Measurements from ENCODE around the gene ATE1. TPM values are rescaled to one million over a fixed set of nuclear protein-coding genes. Genes with fewer than 3 reads are reported as not detected.
"Not testable (repeated sequence)": the region's sequence is repeated elsewhere in the genome, so short reads cannot be mapped to it uniquely, and the experiment has no call there.

The ATE1 gene
- polyA plus RNA-seq, 2 donors = 3.7 to 6.8 TPM

DNA sequence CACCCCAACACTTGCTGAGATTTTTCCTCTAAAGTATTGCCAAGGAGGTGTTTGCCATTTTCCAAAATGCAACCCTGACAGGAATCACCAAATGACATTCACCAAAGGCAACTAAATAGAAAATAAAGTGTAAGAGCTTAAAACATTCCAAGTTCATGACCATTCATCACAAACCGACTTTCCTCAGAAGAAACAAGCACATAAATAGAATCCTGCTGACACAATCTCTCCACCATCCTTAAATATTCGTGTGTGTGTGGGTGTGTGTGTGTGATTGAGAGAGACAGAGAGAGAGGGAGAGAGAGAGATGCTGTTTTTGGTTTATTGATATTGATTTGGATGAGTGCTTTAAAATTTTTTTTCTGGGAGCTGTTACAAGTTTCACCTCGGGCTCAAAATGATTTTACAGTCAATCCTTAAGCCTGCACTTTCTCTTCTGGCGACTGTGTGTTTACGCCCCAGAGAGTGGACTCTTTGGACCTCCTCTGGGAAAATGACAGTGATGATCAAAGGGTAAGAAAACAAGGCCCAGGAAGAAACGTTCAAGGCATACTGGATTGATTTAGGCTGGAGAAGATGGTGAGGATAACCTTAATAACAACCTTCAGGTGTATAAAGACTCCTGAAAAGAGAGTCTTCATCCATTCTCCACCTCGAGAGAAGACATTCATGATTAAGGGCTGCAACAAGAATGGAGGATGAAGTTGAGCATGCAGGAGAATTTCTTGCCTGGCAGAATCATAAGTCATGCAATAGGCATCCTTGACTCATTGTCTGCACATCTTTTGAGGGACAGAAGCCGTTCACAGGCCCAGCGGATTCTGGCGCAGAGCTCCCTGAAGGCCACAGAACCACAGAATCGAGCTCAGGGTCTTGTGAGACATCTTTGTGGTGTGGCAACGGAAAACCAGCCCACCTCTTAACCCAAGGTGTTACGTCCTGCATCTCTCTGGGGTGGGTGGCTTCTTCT is 225.2 kb downstream of the ATE1 start:
- H3K9me3 ChIP-seq (ENCODE audit: control insufficient read depth in 2 of 2, insufficient read depth in 1 of 2, low read depth in 1 of 2, low read length in 1 of 2) = no peaks in the 10 kb centered on the region
- 58 to 60% methylated on average over 13 of the region's 13 CpGs for WGBS, 2 donors
- H3K36me3 ChIP-seq (ENCODE audit: control insufficient read depth in 2 of 2, insufficient read depth in 2 of 2, low read length in 1 of 2) = no peaks in the 10 kb centered on the region
- H3K4me1 ChIP-seq (ENCODE audit: control insufficient read depth in 2 of 2, insufficient read depth in 2 of 2, low read length in 1 of 2) = no peaks in the 10 kb centered on the region
- H3K4me3 ChIP-seq (ENCODE audit: low read depth in 1 of 2, low read length in 2 of 2) = no peak overlapping the region
- no peak overlapping the region for H3K27ac ChIP-seq (ENCODE audit: low read depth in 2 of 2, low read length in 1 of 2)
- H3K27me3 ChIP-seq (ENCODE audit: control insufficient read depth in 1 of 2, insufficient read depth in 2 of 2, low read length in 2 of 2) = no peaks in the 10 kb centered on the region

DNA sequence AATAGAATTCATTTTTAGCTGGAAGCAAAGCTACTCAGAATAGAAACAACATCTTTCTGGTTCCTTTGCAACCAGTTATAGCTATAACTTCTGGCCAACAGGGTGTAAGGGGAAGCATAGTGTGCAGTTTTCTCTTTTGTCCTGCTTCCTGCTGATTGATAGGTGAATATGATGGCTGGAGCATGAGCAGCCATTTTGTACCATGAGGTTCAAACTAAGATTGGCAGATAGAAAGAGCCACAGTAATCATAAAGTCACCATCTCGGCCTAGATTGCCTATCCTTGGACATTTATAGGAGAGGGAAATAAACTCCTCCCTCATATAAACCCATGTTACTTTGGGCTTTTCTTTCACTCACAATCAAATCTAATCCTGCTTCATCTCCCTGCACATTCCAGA is 227.4 kb downstream of the ATE1 start:
- H3K27ac ChIP-seq (ENCODE audit: low read depth in 2 of 2, low read length in 1 of 2) = no peak overlapping the region
- no peaks in the 10 kb centered on the region for H3K4me1 ChIP-seq (ENCODE audit: control insufficient read depth in 2 of 2, insufficient read depth in 2 of 2, low read length in 1 of 2)
- no peaks in the 10 kb centered on the region for H3K9me3 ChIP-seq (ENCODE audit: control insufficient read depth in 2 of 2, insufficient read depth in 1 of 2, low read depth in 1 of 2, low read length in 1 of 2)
- 91 to 92% methylated on average over 1 of the region's 1 CpG for WGBS, 2 donors
- no peak overlapping the region for H3K4me3 ChIP-seq (ENCODE audit: low read depth in 1 of 2, low read length in 2 of 2)
- H3K27me3 ChIP-seq (ENCODE audit: control insufficient read depth in 1 of 2, insufficient read depth in 2 of 2, low read length in 2 of 2) = no peaks in the 10 kb centered on the region
- no peaks in the 10 kb centered on the region for H3K36me3 ChIP-seq (ENCODE audit: control insufficient read depth in 2 of 2, insufficient read depth in 2 of 2, low read length in 1 of 2)

DNA sequence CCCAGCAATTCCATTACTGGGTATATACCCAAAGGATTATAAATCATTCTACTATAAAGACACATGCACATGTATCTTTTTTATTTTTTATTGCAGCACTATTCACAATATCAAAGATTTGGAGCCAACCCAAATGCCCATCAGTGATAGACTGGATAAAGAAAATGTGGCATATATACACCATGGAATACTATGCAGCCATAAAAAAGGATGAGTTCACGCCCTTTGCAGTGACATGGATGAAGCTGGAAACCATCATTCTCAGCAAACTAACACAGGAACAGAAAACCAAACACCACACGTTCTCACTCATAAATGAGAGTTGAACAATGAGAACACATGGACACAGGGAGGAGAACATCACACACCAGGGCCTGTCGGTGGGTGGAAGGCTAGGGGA is 228.1 kb downstream of the ATE1 start:
- not testable (repeated sequence) for H3K9me3 ChIP-seq (ENCODE audit: control insufficient read depth in 2 of 2, insufficient read depth in 1 of 2, low read depth in 1 of 2, low read length in 1 of 2); H3K36me3 ChIP-seq (ENCODE audit: control insufficient read depth in 2 of 2, insufficient read depth in 2 of 2, low read length in 1 of 2); H3K27ac ChIP-seq (ENCODE audit: low read depth in 2 of 2, low read length in 1 of 2); H3K4me1 ChIP-seq (ENCODE audit: control insufficient read depth in 2 of 2, insufficient read depth in 2 of 2, low read length in 1 of 2); H3K27me3 ChIP-seq (ENCODE audit: control insufficient read depth in 1 of 2, insufficient read depth in 2 of 2, low read length in 2 of 2); H3K4me3 ChIP-seq (ENCODE audit: low read depth in 1 of 2, low read length in 2 of 2)
- WGBS, 2 donors = 82 to 94% methylated on average over 3 of the region's 3 CpGs

DNA sequence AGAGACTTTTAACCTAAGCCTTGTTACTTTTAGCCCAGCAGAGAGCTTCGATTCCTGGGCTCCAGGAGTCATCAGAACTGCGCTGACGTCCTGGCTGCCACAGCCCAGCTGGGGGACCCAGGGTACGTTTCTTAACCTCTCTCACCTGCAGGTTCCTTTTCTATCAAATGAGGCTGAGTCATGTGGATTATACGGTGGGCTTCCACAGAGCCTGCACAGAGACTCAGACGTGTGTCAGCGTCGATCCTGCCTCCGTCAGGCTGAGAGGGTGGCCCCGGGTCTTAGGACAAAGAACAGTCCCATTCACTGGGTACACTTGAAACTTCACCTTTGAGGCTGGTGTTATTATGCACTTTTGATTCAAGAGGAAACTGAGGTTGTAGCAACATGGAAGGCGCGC is 228.9 kb downstream of the ATE1 start:
- no peak overlapping the region for H3K4me3 ChIP-seq (ENCODE audit: low read depth in 1 of 2, low read length in 2 of 2)
- H3K36me3 ChIP-seq (ENCODE audit: control insufficient read depth in 2 of 2, insufficient read depth in 2 of 2, low read length in 1 of 2) = no peaks in the 10 kb centered on the region
- no peak overlapping the region for H3K27ac ChIP-seq (ENCODE audit: low read depth in 2 of 2, low read length in 1 of 2)
- 92 to 94% methylated on average over 12 of the region's 12 CpGs for WGBS, 2 donors
- no peaks in the 10 kb centered on the region for H3K27me3 ChIP-seq (ENCODE audit: control insufficient read depth in 1 of 2, insufficient read depth in 2 of 2, low read length in 2 of 2)
- no peaks in the 10 kb centered on the region for H3K9me3 ChIP-seq (ENCODE audit: control insufficient read depth in 2 of 2, insufficient read depth in 1 of 2, low read depth in 1 of 2, low read length in 1 of 2)
- no peaks in the 10 kb centered on the region for H3K4me1 ChIP-seq (ENCODE audit: control insufficient read depth in 2 of 2, insufficient read depth in 2 of 2, low read length in 1 of 2)

DNA sequence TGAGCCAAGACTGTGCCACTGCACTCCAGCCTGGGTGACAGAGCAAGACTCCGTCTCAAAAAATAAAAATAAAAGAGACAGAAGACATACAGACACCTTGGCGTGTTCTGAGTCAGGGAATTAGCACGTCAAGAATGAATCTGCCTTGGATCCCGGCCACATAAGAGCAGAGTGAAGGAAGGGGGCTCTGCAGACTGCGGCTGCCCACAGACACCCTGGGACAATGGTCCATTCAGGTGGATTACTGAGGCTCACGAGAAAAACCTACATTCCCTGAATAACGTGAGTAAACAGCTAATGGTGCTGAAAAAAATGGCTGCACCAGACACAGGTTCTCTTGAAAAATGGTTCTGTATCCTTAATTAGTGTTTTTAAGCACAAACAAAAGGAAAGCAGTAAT is 229.5 kb downstream of the ATE1 start:
- Histone ChIP-seq H3K36me3 (ENCODE audit: control insufficient read depth in 2 of 2, insufficient read depth in 2 of 2, low read length in 1 of 2) (no peaks in the 10 kb centered on the region), H3K9me3 (ENCODE audit: control insufficient read depth in 2 of 2, insufficient read depth in 1 of 2, low read depth in 1 of 2, low read length in 1 of 2) (no peaks in the 10 kb centered on the region), H3K27ac (ENCODE audit: low read depth in 2 of 2, low read length in 1 of 2) (no peak overlapping the region), H3K4me1 (ENCODE audit: control insufficient read depth in 2 of 2, insufficient read depth in 2 of 2, low read length in 1 of 2) (no peaks in the 10 kb centered on the region), H3K27me3 (ENCODE audit: control insufficient read depth in 1 of 2, insufficient read depth in 2 of 2, low read length in 2 of 2) (no peaks in the 10 kb centered on the region), H3K4me3 (ENCODE audit: low read depth in 1 of 2, low read length in 2 of 2) (no peak overlapping the region)
- WGBS, 2 donors = 65 to 82% methylated on average over 7 of the region's 7 CpGs

DNA sequence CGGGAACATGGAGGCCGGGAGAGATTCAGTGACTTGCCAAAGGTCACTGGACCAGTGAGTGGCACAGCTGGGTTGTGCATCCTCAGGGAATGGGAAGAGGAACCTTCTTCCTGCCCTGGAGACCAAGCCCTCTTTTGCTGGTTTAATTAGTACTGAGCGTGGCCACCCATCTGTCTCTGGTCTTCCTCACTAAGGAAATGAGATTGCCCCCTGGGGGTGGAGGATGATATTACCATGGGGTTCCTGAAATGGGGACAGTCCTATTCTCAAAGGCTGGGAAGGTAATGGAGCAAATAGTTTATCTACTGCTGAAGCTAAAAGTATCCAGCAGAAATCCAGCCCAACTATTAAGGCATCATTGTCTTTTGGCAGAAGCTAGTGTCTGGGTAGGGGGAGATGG is 231.0 kb downstream of the ATE1 start:
- Histone ChIP-seq H3K9me3 (ENCODE audit: control insufficient read depth in 2 of 2, insufficient read depth in 1 of 2, low read depth in 1 of 2, low read length in 1 of 2) (no peaks in the 10 kb centered on the region), H3K4me3 (ENCODE audit: low read depth in 1 of 2, low read length in 2 of 2) (no peak overlapping the region), H3K27me3 (ENCODE audit: control insufficient read depth in 1 of 2, insufficient read depth in 2 of 2, low read length in 2 of 2) (no peaks in the 10 kb centered on the region), H3K36me3 (ENCODE audit: control insufficient read depth in 2 of 2, insufficient read depth in 2 of 2, low read length in 1 of 2) (no peaks in the 10 kb centered on the region), H3K4me1 (ENCODE audit: control insufficient read depth in 2 of 2, insufficient read depth in 2 of 2, low read length in 1 of 2) (no peaks in the 10 kb centered on the region), H3K27ac (ENCODE audit: low read depth in 2 of 2, low read length in 1 of 2) (no peak overlapping the region)
- WGBS, 2 donors = 81 to 88% methylated on average over 3 of the region's 3 CpGs

DNA sequence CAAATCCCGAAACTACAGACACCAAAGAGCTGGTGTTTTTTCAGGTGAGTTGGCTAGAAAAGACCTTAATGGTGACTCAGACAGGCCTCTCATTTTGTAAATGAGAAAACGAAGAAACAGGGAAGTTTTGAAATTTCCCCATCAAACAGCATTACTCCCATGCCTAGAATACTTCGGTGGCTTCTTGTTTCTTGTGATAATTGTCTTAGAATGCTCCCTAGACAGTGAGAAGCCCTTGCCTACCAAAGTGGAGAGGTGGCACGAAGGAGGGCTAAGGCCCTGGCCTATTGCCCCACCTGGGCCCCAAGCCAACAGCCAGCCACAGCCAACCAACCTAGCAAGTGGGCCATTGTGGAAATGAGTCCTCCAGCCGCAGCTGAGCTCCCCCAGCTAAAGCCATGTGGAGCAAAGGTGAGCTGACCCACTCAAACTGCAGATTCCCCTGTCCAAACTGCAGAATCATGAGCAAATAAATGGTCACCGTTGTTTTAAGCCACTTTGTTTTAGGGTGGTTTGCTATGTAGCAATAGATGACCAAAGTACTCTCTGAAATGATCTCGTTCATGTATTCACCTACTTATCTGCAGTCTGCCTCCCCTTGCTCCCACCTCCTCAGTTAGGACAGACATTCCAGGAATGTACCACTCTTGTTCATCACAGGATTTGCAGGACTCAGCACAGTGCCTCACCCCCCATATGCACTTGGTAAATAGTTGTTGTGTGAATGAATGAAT is 231.9 kb downstream of the ATE1 start:
- H3K4me1 ChIP-seq (ENCODE audit: control insufficient read depth in 2 of 2, insufficient read depth in 2 of 2, low read length in 1 of 2) = no peaks in the 10 kb centered on the region
- H3K36me3 ChIP-seq (ENCODE audit: control insufficient read depth in 2 of 2, insufficient read depth in 2 of 2, low read length in 1 of 2) = no peaks in the 10 kb centered on the region
- H3K27ac ChIP-seq (ENCODE audit: low read depth in 2 of 2, low read length in 1 of 2) = peak overlapping the region in 1 of 2 donors; percentile 5
- no peaks in the 10 kb centered on the region for H3K9me3 ChIP-seq (ENCODE audit: control insufficient read depth in 2 of 2, insufficient read depth in 1 of 2, low read depth in 1 of 2, low read length in 1 of 2)
- H3K4me3 ChIP-seq (ENCODE audit: low read depth in 1 of 2, low read length in 2 of 2) = no peak overlapping the region
- whole genome bisulfite sequencing, 2 donors = 54 to 60% methylated on average over 7 of the region's 7 CpGs
- H3K27me3 ChIP-seq (ENCODE audit: control insufficient read depth in 1 of 2, insufficient read depth in 2 of 2, low read length in 2 of 2) = no peaks in the 10 kb centered on the region

DNA sequence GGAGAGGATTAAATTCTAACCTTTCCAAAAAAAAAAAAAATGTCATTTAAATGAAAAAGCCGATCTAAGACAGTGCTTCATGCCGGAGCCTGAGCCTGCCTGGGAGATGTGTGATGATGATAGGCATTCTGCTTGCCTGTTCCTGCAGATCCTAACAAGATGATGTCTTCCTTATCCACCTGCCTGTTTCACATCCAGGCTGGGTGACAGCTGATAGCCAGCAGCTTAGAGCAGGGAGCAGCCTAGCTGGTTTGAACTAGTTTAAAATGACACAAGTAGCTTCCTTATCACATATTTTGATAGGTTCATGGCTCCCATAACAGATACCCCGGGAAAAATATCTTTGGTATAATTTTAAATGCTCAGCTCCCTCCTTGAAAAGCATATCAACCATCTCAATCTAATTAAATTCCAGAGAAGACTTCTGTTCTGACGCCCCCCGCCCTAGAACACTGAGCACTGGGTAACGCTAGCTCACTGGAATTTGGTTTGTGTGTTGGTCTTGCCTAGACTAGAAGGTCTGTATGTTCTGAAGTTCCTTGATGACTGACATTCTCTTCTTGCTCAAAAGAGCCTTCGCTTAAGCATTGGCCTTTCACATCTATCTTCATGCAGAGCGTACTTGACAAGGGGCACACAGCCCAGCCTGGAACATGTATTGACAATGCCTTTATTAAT is 232.7 kb downstream of the ATE1 start:
- Histone ChIP-seq H3K4me1 (ENCODE audit: control insufficient read depth in 2 of 2, insufficient read depth in 2 of 2, low read length in 1 of 2) (no peaks in the 10 kb centered on the region), H3K27ac (ENCODE audit: low read depth in 2 of 2, low read length in 1 of 2) (no peak overlapping the region), H3K4me3 (ENCODE audit: low read depth in 1 of 2, low read length in 2 of 2) (no peak overlapping the region), H3K27me3 (ENCODE audit: control insufficient read depth in 1 of 2, insufficient read depth in 2 of 2, low read length in 2 of 2) (no peaks in the 10 kb centered on the region), H3K9me3 (ENCODE audit: control insufficient read depth in 2 of 2, insufficient read depth in 1 of 2, low read depth in 1 of 2, low read length in 1 of 2) (no peaks in the 10 kb centered on the region), H3K36me3 (ENCODE audit: control insufficient read depth in 2 of 2, insufficient read depth in 2 of 2, low read length in 1 of 2) (no peaks in the 10 kb centered on the region)
- WGBS, 2 donors = 54 to 62% methylated on average over 8 of the region's 8 CpGs

DNA sequence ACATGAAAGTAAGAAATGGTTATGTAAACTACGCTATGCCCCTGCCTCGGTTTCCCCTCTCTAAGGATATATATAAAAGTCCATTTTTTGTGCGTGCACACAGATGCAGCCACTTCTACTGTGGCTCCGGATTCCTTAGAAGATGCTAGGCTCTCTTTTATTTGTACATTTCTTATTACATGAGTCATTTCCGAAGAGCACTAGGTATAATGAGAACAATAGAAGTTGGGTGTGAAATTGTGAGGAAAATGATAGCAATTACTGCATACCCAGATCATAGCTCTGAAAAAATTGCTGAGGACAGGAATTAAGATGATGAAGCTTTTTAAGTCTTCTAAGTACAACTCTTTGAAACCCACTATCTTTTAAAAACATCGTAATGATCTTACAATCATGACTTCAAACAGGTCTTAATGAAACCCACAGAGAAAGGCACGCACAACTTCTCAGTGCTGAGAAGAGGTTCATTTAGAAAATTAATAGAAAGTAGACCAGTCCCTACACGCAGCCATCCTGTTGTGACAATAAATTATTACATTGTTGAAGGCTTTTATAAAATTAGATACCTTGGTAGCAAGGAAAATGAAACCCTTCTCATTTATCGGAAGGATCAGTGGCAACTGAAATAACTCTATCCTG is 233.4 kb downstream of the ATE1 start:
- no peaks in the 10 kb centered on the region for H3K27me3 ChIP-seq (ENCODE audit: control insufficient read depth in 1 of 2, insufficient read depth in 2 of 2, low read length in 2 of 2)
- H3K36me3 ChIP-seq (ENCODE audit: control insufficient read depth in 2 of 2, insufficient read depth in 2 of 2, low read length in 1 of 2) = no peaks in the 10 kb centered on the region
- no peaks in the 10 kb centered on the region for H3K9me3 ChIP-seq (ENCODE audit: control insufficient read depth in 2 of 2, insufficient read depth in 1 of 2, low read depth in 1 of 2, low read length in 1 of 2)
- no peak overlapping the region for H3K4me3 ChIP-seq (ENCODE audit: low read depth in 1 of 2, low read length in 2 of 2)
- no peak overlapping the region for H3K27ac ChIP-seq (ENCODE audit: low read depth in 2 of 2, low read length in 1 of 2)
- no peaks in the 10 kb centered on the region for H3K4me1 ChIP-seq (ENCODE audit: control insufficient read depth in 2 of 2, insufficient read depth in 2 of 2, low read length in 1 of 2)
- WGBS, 2 donors = 45 to 62% methylated on average over 9 of the region's 9 CpGs
